ENCODE measurements around the gene AFG1L.

DNA sequence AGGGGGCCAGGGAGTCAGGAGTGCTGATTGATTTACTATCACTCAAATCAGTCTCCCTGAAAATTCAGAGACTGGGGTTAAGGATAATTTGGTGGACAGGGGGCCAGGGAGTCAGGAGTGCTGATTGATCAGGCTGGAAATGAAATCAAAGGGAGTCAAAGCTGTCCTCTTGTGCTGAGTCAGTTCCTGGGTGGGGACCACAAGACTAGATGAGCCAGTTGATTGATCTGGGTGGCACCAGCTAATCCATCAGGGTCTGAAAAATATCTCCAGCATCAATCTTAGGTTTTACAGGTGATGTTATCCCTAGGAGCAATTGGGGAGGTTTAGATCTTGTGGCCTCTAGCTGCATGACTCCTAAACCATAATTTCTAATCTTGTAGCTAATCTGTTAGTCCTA is 6.1 kb upstream of the AFG1L start:
- no peak for TF ChIP-seq EZH2phosphoT487 (IDR thresholded peaks at IDR 0.05; ENCODE audit: borderline replicate concordance)
- TF ChIP-seq, protein P1, sequence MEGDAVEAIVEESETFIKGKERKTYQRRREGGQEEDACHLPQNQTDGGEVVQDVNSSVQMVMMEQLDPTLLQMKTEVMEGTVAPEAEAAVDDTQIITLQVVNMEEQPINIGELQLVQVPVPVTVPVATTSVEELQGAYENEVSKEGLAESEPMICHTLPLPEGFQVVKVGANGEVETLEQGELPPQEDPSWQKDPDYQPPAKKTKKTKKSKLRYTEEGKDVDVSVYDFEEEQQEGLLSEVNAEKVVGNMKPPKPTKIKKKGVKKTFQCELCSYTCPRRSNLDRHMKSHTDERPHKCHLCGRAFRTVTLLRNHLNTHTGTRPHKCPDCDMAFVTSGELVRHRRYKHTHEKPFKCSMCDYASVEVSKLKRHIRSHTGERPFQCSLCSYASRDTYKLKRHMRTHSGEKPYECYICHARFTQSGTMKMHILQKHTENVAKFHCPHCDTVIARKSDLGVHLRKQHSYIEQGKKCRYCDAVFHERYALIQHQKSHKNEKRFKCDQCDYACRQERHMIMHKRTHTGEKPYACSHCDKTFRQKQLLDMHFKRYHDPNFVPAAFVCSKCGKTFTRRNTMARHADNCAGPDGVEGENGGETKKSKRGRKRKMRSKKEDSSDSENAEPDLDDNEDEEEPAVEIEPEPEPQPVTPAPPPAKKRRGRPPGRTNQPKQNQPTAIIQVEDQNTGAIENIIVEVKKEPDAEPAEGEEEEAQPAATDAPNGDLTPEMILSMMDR (conservative IDR thresholded peaks at IDR 0.05; ENCODE audit: low read length) = no peak

All from Loucy (cell line).